Naive B cell (primary cell): Measurements from ENCODE around the gene CRYL1. TPM values are rescaled to one million over a fixed set of nuclear protein-coding genes. Genes with fewer than 3 reads are reported as not detected.
"Not testable (repeated sequence)": the region's sequence is repeated elsewhere in the genome, so short reads cannot be mapped to it uniquely, and the experiment has no call there.

ENCODE experiments used
- ATAC-seq, 2 donors: fragments of 150-1000 bp; cut with Tn5 transposase; 2 replicates each; pipeline ENCODE4 v1.10.0; 2021; ENCODE audit warnings: low read depth in 2 of 2, mild to moderate bottlenecking in 2 of 2, moderate library complexity in 2 of 2
- DNase-seq: peaks from one replicate; pipeline ENCODE4 v3.0.0; 2022
- H3K27ac Mint-ChIP-seq, 6 donors: one replicate each; pipeline ENCODE4 v1.8.0; 2020 to 2022; ENCODE audit warnings: mild to moderate bottlenecking in 6 of 6, mixed read lengths in 6 of 6, moderate library complexity in 5 of 6, inconsistent platforms in 2 of 6
- H3K27me3 Mint-ChIP-seq, 3 donors: one replicate each; pipeline ENCODE4 v1.8.0; 2021 to 2022; ENCODE audit warnings: mixed read lengths in 3 of 3, mild to moderate bottlenecking in 1 of 3
- H3K36me3 Mint-ChIP-seq, 2 donors: one replicate each; pipeline ENCODE4 v1.8.0; 2020 to 2022; ENCODE audit warnings: mixed read lengths in 2 of 2, inconsistent platforms in 1 of 2, mild to moderate bottlenecking in 1 of 2
- H3K4me1 Mint-ChIP-seq, 3 donors: one replicate each; pipeline ENCODE4 v1.8.0; 2020 to 2022; ENCODE audit warnings: mixed read lengths in 3 of 3, inconsistent platforms in 1 of 3, mild to moderate bottlenecking in 1 of 3, moderate library complexity in 1 of 3
- H3K4me3 Mint-ChIP-seq, 8 donors: one replicate each; pipeline ENCODE4 v1.8.0; 2020 to 2022; ENCODE audit warnings: mild to moderate bottlenecking in 8 of 8, mixed read lengths in 8 of 8, moderate library complexity in 8 of 8, inconsistent platforms in 2 of 8
- H3K9me3 Mint-ChIP-seq, 7 donors: one replicate each; pipeline ENCODE4 v1.8.0; 2020 to 2022; ENCODE audit warnings: mixed read lengths in 7 of 7, mild to moderate bottlenecking in 5 of 7, inconsistent platforms in 2 of 7, moderate library complexity in 1 of 7
- polyA plus RNA-seq, 6 donors: library from polyadenylated mRNA; unstranded; fragments of 300-500 nt; fragmentation: Illumina TruSeq; gene quantifications; one replicate each; pipeline ENCODE4 v1.2.3, GENCODE V29; 2021; ENCODE audit warnings: low read depth in 6 of 6

The CRYL1 gene
- polyA plus RNA-seq, 6 donors from 2014 or later, result 18.4 to 35.4 (median 25.8) TPM

GRCh38 chr13:20448470-20448869 is 77.2 kb downstream of the CRYL1 start:
- H3K27ac Mint-ChIP-seq, result peak overlapping the region in 1 of 6 donors; percentile 15
- no peak overlapping the region for H3K4me3 Mint-ChIP-seq
- H3K9me3 Mint-ChIP-seq, result peaks cover 10 to 47% (median 43%) of the 10 kb centered on the region in 7 donors
- no peaks in the 10 kb centered on the region for H3K27me3 Mint-ChIP-seq
- peaks cover 26 to 29% of the 10 kb centered on the region in 2 donors for H3K36me3 Mint-ChIP-seq
- ATAC-seq (no peak), DNase-seq (no peak)
- H3K4me1 Mint-ChIP-seq, result peaks cover 2 to 9% (median 7%) of the 10 kb centered on the region in 3 donors

GRCh38 chr13:20446900-20447299 is 78.8 kb downstream of the CRYL1 start:
- no peak overlapping the region for H3K27ac Mint-ChIP-seq
- peaks cover 2 to 9% (median 5%) of the 10 kb centered on the region in 3 donors for H3K4me1 Mint-ChIP-seq
- DNase-seq (no peak), ATAC-seq (no peak)
- peaks cover 9 to 47% (median 43%) of the 10 kb centered on the region in 7 donors for H3K9me3 Mint-ChIP-seq
- H3K36me3 Mint-ChIP-seq, result peaks cover 26 to 29% of the 10 kb centered on the region in 2 donors
- H3K27me3 Mint-ChIP-seq, result no peaks in the 10 kb centered on the region
- no peak overlapping the region for H3K4me3 Mint-ChIP-seq

- DNase-seq (no peak), ATAC-seq (no peak)
- H3K9me3 Mint-ChIP-seq, result peaks cover 7 to 47% (median 43%) of the 10 kb centered on the region in 7 donors
- no peak overlapping the region for H3K4me3 Mint-ChIP-seq
- no peak overlapping the region for H3K27ac Mint-ChIP-seq
- no peaks in the 10 kb centered on the region for H3K27me3 Mint-ChIP-seq
- peaks cover 2 to 4% (median 3%) of the 10 kb centered on the region in 3 donors for H3K4me1 Mint-ChIP-seq
- peaks cover 26 to 29% of the 10 kb centered on the region in 2 donors for H3K36me3 Mint-ChIP-seq
Observed at GRCh38 chr13:20446405-20446804, 79.3 kb downstream of the CRYL1 start.

- peak overlapping the region in 1 of 6 donors; percentile 59 for H3K27ac Mint-ChIP-seq
- no peaks in the 10 kb centered on the region for H3K4me1 Mint-ChIP-seq
- no peak for ATAC-seq
- H3K9me3 Mint-ChIP-seq, result peaks cover 2 to 26% (median 19%) of the 10 kb centered on the region in 7 donors
- peaks cover 9 to 13% of the 10 kb centered on the region in 2 donors for H3K36me3 Mint-ChIP-seq
- no peaks in the 10 kb centered on the region for H3K27me3 Mint-ChIP-seq
- H3K4me3 Mint-ChIP-seq, result no peak overlapping the region
- no peak for DNase-seq
Observed at GRCh38 chr13:20442798-20443381, 82.8 kb downstream of the CRYL1 start.

GRCh38 chr13:20442375-20442774 is 83.3 kb downstream of the CRYL1 start:
- Mint-ChIP-seq H3K27me3 (no peaks in the 10 kb centered on the region), H3K9me3 (peaks cover 0 to 20% (median 14%) of the 10 kb centered on the region in 7 donors), H3K27ac (peak overlapping the region in 2 of 6 donors; percentile 17 to 59), H3K4me3 (no peak overlapping the region), H3K4me1 (no peaks in the 10 kb centered on the region), H3K36me3 (peaks cover 6 to 8% of the 10 kb centered on the region in 2 donors)
- ATAC-seq (no peak), DNase-seq (no peak)

GRCh38 chr13:20441879-20442278 is 83.8 kb downstream of the CRYL1 start:
- no peaks in the 10 kb centered on the region for H3K27me3 Mint-ChIP-seq
- H3K27ac Mint-ChIP-seq, result no peak overlapping the region
- H3K4me1 Mint-ChIP-seq, result no peaks in the 10 kb centered on the region
- ATAC-seq (no peak), DNase-seq (no peak)
- peaks cover 4 to 7% of the 10 kb centered on the region in 2 donors for H3K36me3 Mint-ChIP-seq
- H3K9me3 Mint-ChIP-seq, result peaks cover 0 to 17% (median 10%) of the 10 kb centered on the region in 7 donors
- no peak overlapping the region for H3K4me3 Mint-ChIP-seq

- no peak for ATAC-seq
Observed at GRCh38 chr13:20441056-20441455, 84.6 kb downstream of the CRYL1 start.

GRCh38 chr13:20439261-20439660 is 86.4 kb downstream of the CRYL1 start:
- ATAC-seq (no peak), DNase-seq (no peak)
- Mint-ChIP-seq H3K9me3 (peaks cover 0 to 5% (median under 1%) of the 10 kb centered on the region in 7 donors), H3K4me3 (no peak overlapping the region), H3K27ac (no peak overlapping the region), H3K4me1 (no peaks in the 10 kb centered on the region), H3K27me3 (no peaks in the 10 kb centered on the region), H3K36me3 (peaks cover 0 to 16% of the 10 kb centered on the region in 2 donors)

More at GRCh38 chr13:20441056-20441455, 84.6 kb downstream of the CRYL1 start:
- H3K27ac Mint-ChIP-seq, result no peak overlapping the region
- no peak overlapping the region for H3K4me3 Mint-ChIP-seq
- H3K4me1 Mint-ChIP-seq, result no peaks in the 10 kb centered on the region
- peaks cover 0 to 11% (median 6%) of the 10 kb centered on the region in 7 donors for H3K9me3 Mint-ChIP-seq
- H3K36me3 Mint-ChIP-seq, result peaks cover 0 to 7% of the 10 kb centered on the region in 2 donors
- no peak for DNase-seq
- H3K27me3 Mint-ChIP-seq, result no peaks in the 10 kb centered on the region

GRCh38 chr13:20438801-20439200 is 86.9 kb downstream of the CRYL1 start:
- no peak for ATAC-seq
- no peak for DNase-seq
- Mint-ChIP-seq H3K9me3 (peaks cover 0 to 6% (median 0%) of the 10 kb centered on the region in 7 donors), H3K4me3 (no peak overlapping the region), H3K27ac (peak overlapping the region in 1 of 6 donors; percentile 76), H3K4me1 (no peaks in the 10 kb centered on the region), H3K27me3 (no peaks in the 10 kb centered on the region), H3K36me3 (peaks cover 0 to 16% of the 10 kb centered on the region in 2 donors)

GRCh38 chr13:20436505-20436904 is 89.2 kb downstream of the CRYL1 start:
- Mint-ChIP-seq H3K9me3 (peaks cover 0 to 6% (median 0%) of the 10 kb centered on the region in 7 donors), H3K27me3 (no peaks in the 10 kb centered on the region), H3K36me3 (peaks cover 0 to 16% of the 10 kb centered on the region in 2 donors), H3K4me1 (no peaks in the 10 kb centered on the region), H3K27ac (no peak overlapping the region), H3K4me3 (no peak overlapping the region)
- ATAC-seq (no peak), DNase-seq (no peak)

GRCh38 chr13:20435616-20436368 is 89.9 kb downstream of the CRYL1 start:
- DNase-seq, result no peak
- H3K27me3 Mint-ChIP-seq, result no peaks in the 10 kb centered on the region
- no peaks in the 10 kb centered on the region for H3K4me1 Mint-ChIP-seq
- peaks cover 0 to 16% of the 10 kb centered on the region in 2 donors for H3K36me3 Mint-ChIP-seq
- no peak overlapping the region for H3K27ac Mint-ChIP-seq
- no peak for ATAC-seq
- peaks cover 0 to 6% (median 0%) of the 10 kb centered on the region in 7 donors for H3K9me3 Mint-ChIP-seq
- H3K4me3 Mint-ChIP-seq, result no peak overlapping the region

GRCh38 chr13:20434210-20434609 is 91.4 kb downstream of the CRYL1 start:
- not testable (repeated sequence) for DNase-seq, H3K27me3 Mint-ChIP-seq, H3K4me3 Mint-ChIP-seq, H3K27ac Mint-ChIP-seq, H3K9me3 Mint-ChIP-seq, H3K4me1 Mint-ChIP-seq, ATAC-seq
- H3K36me3 Mint-ChIP-seq, result peaks cover 0 to 24% of the 10 kb centered on the region in 2 donors

GRCh38 chr13:20431687-20432384 is 93.8 kb downstream of the CRYL1 start:
- Mint-ChIP-seq H3K4me3 (no peak overlapping the region), H3K27me3 (no peaks in the 10 kb centered on the region), H3K27ac (peak overlapping the region in 1 of 6 donors; percentile 80), H3K9me3 (peaks cover 0 to 6% (median 0%) of the 10 kb centered on the region in 7 donors), H3K4me1 (peaks cover 2 to 5% (median 3%) of the 10 kb centered on the region in 3 donors), H3K36me3 (peaks cover 0 to 21% of the 10 kb centered on the region in 2 donors)
- ATAC-seq (no peak), DNase-seq (no peak)
